Stimulated activated CD8-positive, alpha-beta memory T cell treated with anti-CD3 and anti-CD28 coated beads, Interleukin-4, amount 100 ng/mL, for 24 hours (primary cell): ENCODE results near the gene VRK2.
"Not testable (repeated sequence)": the region's sequence is repeated elsewhere in the genome, so short reads cannot be mapped to it uniquely, and the experiment has no call there.

ENCODE experiments used
- DNase-seq: peaks from one replicate; pipeline ENCODE4 v3.0.0-alpha.2; 2020; ENCODE audit warnings: low read depth

The VRK2 gene

DNA sequence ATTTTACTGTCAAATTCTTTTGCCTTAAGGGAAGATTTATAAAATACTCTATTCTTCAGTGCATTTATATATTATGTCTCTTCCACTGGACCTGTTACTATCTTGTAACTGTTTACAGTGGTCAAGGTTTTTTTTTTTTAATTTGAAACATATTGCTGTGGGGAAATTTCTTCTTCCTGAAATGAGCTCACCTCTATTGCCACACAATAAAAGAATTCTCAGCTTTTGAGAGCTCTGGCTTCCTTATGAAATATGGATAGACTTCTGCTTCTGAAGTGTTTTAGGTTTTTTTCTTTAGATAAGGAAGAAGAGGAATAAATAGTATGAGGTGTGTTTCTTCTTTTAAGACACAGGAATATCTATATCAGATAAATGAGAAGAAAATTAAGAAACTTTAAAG is 7.7 kb downstream of the VRK2 start:
- DNase-seq, result no peak

DNA sequence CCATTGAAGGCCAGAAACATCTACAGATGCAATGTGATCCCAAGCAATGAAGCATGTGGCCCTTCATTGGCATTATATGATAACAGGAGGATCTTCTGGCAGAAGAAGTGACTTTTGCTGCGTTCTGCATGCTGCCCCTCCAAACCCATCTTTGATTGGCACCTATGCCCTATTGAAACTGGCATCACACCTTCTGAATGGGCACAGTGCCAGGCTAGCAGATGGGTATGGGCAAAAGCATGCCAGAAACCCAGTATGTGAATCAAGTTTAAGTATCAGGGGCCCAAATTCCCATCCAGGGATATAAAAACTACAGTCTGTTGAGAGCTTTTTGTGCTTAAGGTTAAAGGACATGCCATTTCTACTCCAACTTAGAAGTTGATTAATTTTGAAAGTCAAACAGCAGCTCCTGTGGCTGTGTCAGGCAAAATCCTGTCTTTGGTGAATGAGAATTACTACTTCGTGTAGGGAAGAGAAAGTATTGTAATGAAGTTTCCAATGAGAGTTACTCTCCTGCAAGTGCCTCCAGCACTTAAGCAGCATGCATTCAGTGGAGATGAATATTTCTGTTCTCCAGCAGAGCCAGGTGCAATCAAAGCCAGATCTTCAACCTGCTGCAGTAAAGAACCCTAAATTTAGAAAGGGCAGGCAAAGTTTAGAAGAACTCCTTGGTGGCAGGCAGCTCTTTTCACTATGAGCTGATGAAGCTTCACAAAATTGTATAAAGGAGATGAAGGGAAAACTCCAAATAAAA is 8.6 kb downstream of the VRK2 start:
- DNase-seq, result no peak

DNA sequence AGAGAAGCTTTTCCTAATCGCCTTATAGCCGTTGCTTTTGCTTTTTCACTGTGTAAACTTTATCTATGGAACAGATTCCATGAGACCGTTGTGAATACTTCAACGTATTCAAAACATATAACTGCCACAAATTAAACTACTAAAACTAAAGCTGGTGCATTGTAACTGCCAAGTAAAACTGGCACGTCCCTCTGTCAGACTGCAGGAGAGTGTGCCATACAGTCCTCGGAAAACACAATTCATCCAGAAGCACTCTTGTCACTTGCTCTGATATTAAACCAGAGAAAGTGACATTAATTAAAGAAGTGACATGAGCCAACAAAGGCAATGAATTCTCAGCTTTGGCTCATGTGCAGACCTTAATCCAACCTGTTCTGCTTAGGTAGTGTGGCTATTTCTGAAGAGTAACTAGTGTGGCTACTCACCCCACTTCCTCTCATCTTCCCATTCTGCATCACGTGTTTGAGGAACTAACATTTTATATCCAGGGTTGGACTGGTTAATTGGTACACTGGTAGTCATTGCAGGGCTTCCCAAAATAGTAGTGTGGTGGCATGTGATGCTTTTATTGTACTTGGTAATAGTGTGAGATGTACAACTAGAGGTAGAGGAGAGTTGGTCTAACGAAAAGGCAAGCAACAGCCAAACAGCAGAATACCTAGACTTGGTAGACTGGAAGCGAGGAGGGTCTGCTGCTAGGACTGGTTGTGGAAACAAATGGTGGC is 9.7 kb downstream of the VRK2 start:
- no peak for DNase-seq

DNA sequence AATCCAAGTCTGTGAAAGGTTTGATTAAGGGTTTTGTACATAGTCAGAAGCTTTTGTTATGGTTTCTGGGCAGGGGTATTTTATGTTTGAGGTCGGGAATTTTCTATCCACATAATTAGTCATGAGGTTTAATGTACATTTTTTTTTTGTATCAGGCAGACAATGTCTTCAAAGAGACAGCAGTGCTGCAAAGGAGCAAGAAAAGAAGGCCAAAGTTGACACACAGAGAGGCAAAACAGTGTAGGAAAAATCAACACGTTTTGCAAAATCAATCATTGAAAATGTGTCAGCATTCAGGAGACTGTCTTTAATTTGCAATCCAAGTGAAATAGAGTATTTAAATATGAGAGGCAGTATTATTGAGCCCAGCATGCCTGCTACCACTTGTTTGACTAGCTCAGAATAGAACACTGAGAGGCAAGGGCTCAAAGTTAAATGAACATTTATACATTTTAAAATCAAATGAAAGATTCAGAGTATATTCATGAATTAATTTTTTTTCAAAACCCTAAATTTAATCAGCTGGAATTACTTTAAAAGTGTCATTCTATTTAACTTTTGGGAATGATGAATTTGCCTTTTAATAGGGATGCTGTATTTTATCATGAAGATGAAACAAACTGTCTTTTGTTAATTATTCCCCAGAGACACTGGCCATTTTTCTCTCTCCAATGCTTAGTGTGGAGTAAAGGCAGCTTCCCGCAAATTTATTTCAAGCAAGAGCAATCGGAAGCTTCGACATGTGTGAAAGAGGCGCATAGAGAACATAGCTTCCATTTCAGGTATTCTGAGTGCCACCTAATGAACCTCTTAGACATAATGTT is 11.3 kb downstream of the VRK2 start:
- no peak for DNase-seq

DNA sequence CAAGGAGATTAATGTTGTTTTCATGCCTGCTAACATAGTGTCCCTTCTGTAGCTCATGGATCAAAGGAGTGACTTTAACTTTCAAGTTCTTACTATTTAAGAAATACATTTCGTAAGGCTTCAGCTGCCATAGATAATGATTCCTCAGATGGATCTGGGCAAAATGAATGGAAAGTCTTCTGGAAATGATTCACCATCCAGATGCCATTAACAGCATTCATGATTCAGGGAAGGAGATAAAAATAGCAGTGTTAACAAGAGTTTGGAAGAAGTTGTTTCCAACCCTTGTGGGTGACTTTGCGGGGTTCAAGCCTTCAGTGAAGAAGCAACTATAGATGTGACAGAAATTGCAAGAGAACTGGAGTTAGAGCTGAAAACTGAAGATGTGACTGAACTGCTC is 17.0 kb downstream of the VRK2 start:
- DNase-seq, result no peak

DNA sequence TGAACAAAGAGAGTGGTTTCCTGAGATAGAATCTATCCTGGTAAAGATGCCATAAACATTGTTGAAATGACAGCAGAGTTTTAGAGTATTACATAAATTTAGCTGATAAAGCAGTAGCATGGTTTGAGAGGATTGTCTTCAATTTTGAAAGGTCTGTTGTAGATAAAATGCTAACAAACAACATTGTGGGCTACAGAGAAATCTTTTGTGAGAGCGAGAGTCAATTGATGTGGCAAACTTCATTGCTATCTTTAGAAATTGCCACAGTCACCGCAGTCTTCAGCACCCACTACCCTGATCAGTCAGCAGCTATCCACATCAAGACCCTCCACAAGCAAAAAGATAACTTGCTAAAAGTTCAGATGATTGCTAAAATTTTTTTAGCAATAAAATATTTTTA is 17.5 kb downstream of the VRK2 start:
- DNase-seq, result no peak

DNA sequence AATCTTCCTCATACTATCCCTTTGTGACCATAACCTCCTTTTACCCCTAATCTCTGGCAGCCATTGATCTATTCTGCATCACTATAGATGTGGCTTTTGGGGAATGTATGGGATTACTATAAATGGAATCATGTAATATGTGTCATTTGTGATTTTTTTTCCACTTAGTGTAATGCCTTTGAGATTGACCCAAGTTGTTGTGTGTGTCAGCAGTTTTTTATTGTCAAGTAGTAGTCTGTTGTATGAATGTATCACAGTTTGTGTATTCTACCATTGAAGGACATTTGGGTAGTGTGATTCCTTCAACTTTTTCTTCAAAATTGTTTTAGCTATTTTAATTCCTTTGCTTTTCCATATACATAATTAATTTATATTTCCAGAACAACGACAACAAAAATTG is 18.6 kb downstream of the VRK2 start:
- DNase-seq, result no peak

DNA sequence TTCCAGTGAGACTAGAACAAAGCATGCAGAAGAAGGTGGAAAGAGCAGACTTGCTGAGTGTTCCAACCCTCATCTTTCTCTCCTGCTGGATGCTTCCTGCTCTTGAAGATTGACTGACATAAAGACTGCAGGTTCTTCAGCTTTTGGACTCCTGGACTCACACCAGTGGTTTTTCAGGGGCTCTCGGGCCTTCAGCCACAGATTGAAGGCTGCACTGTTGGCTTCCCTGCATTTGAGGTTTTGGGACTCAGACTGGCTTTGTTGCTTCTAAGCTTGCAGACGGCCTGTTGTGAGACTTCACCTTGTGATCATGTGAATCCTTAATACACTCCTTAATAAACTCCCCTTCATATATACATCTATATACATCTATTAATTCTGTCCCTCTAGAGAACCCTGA is 20.4 kb downstream of the VRK2 start:
- no peak for DNase-seq

DNA sequence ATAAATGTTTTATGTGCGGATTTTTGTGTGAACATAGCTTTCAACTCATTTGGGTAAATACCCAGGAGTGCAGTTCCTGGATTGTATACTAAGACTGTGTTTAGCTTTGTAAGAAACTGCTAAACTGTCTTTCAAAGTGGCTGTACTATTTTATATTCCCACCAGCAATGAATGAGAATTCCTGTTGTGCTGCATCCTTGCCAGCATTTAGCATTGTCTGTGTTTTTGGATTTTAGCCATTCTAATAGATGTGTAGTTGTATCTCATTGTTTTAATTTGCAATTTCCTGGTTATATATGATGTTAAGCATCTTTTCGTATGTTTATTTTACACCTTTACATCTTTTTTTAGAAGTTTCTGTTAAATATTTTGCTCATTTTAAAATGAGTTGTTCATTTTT is 24.2 kb downstream of the VRK2 start:
- DNase-seq, result no peak

DNA sequence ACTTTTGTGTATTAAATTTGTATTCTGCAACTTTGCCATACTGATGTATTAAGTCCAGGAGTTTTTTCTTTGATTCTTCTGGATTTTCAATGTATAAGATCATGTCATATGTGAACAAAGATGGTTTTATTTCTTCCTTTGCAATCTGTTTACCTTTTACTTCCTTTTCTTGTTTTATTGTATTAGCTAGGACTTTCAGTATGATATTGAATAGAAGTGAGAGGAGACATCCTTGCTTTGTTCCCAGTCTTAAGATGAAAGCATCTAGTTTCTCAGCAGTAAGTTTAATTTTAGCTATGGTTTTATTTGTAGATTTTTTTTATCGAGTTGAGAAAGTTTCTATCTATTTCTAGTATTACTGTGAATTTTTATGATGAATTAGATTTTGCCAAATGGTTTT is 25.5 kb downstream of the VRK2 start:
- no peak for DNase-seq

DNA sequence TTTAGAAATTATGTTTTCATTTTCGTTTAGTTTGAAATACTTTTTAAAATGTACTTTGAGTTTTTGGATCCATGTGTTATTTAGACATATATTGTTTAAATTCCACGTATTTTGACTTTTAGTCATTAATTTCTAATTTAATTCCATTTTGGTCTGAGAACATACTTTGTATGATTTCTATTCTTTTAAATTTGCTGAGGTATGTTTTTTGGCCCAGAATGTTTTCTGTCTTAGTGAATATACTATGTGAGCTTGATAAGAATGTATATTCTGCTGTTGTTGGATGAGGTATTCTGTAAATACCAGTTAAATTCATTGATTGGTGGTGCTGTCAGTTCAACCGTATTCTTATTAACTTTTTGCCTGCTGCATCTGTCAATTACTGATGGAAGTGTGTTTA is 26.4 kb downstream of the VRK2 start:
- DNase-seq, result no peak

DNA sequence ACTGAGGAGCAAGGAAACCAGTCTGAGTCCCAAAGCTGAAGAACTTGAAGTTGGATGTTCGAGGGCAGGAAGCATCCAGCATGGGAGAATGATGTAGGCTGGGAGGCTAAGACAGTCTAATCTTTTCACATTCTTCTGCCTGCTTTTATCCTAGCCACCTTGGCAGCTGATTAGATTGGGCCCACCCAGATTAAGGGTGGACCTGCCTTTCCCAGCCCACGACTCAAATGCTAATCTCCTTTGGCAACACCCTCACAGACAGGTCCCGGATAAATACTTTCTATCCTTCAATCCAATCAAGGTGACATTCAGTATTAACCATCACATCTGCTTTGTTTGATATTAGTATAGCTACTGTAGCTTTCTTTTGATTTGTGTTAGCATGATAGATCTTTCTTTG is 27.1 kb downstream of the VRK2 start:
- no peak for DNase-seq

DNA sequence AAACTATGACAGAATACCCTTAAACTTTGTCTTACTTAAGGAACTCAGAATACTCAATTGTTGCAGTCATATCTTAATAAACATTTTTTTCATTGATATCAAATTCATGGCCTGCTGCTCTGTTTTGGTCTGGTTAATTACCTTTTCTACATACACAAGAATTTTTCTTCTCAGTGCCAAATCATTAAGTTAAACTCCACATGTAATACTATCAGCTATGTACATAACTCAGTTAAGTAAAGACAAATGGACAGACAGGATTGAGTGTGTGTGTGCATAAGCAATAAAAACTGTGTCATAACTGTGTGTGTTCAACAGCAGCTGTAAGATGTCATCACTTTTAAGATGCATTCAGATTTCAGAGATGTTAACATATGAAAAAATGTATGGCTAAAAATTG is 34.4 kb downstream of the VRK2 start:
- DNase-seq, result no peak

DNA sequence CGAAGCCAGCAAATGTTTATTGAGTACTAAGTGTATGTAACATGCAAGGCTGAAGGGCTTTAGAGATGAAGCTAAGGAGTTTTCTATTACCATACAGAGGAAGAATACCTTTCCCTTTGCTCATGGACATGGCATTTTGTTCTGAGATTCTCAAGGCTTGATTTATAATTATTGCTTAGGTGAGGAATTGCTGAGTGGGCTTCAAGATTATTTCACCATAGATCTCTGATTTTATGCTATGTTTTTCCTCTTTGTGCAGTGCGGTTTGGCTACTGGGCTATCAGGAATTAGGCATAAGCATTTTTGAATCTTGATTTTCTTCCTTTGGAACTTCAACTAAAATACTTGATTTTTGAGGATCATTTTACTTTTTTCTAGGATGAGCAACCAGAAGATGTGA is 42.5 kb downstream of the VRK2 start:
- DNase-seq, result no peak

DNA sequence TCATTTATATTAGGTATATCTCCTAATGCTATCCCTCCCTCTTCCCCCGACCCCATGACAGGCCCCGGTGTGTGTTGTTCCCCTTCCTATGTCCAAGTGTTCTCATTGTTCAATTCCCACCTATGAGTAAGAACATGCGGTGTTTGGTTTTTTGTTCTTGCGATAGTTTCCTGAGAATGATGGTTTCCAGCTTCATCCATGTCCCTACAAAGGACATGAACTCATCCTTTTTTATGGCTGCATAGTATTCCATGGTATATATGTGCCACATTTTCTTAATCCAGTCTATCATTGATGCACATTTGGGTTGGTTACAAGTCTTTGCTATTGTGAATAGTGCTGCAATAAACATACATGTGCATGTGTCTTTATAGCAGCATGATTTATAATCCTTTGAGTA is 46.2 kb downstream of the VRK2 start:
- DNase-seq, result not testable (repeated sequence)

DNA sequence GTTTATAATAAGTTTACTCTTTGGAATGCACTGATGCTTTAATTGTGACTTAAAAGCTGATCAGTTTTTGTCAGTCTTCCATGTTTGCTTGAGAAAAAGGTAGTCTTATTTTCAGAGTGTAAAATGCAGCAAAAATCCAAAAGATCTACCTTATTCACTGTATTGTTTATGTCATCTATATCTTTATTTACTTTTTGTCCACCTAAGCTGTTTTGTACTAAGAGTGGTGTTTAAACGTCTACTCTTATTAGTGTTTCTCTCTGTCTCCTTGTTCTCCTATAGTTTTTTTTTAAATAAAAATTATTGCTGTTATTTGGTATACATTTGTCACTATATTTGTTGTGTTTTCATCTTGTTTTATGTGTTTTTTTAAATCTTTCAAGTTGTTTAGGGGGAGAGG is 50.4 kb downstream of the VRK2 start:
- no peak for DNase-seq

DNA sequence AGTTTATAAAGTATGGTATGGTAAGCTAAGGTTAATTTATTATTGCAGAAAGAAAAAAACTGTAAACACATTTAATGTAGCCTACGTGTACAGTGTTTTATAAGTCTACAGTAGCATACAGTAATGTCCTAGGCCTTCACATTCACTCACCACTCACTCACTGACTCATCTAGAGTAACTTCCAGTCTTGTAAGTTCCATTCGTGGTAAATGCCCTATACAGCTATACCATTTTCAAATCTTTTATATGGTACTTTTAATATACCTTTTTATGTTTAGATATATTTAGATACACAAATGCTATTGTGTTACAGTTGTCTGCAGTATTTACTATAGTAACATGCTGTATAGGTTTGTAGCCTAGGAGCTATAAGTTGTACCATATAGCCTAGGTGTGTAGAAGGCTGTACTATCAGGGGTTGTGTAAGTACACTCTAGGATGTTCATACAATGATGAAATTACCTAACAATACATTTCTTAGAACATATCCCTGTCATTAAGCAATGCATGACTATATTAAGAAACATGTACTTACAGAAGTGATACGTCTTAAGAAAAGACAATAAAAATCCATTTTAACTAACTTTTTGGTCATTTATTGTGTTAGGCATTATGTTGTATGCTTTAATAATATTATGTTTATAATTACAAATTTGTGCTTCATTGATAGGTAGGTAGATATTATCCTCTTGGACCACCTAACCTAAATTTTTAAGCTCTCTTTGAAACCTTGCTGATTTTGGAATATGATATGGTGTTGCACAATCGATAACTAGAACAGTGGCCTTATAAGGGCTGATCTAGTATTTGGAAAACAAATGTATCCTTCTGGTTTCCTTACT is 51.9 kb downstream of the VRK2 start:
- DNase-seq, result no peak

DNA sequence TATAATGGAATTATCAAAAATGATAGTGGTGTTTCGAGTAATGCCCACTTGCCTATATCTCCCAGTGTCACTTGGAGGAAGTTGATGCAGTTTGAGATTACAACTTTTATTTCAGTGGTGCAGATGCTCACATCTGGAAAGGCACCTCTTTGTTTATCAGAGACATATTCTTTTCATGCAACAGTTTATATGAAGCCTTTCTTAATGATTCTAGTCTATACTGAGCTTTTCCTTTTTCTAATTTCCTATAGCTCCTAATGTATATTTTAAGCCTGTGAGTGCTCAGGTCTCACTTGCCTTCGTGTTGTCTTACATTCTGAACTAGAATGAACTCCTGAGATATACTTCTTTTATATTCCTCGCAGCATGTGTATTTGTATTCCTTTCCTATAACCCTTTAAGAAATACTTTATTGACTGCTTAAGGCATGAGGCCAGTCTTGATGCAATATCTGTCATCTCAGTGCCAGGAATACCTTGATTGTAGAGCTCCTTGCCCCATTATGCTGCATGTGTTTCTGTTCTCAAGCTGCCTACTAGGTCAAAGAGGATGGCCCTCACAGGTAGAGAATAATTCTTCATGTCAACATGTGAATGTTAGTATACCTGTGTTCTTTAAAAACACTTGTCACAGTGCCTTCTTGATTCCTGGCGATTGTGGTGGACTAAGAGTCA is 52.6 kb downstream of the VRK2 start:
- no peak for DNase-seq

DNA sequence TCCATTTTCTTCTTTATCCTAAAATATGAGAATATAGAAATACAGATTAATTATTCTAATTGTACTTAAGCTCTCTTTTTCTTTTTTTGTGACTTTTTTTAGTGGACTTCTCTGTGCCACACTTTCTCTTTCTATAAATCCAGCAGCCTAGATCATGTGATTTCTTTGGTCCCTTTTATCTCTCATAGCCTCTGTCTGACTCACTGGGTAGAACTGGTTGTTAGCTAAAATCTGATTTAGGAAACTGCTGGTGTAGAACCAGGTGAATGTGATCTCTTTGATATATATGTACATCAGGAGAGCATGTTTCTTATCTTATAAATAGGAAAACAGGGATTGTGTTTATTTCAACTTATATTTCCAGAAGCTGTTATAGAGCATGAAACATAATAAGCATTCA is 54.9 kb downstream of the VRK2 start:
- DNase-seq, result no peak

DNA sequence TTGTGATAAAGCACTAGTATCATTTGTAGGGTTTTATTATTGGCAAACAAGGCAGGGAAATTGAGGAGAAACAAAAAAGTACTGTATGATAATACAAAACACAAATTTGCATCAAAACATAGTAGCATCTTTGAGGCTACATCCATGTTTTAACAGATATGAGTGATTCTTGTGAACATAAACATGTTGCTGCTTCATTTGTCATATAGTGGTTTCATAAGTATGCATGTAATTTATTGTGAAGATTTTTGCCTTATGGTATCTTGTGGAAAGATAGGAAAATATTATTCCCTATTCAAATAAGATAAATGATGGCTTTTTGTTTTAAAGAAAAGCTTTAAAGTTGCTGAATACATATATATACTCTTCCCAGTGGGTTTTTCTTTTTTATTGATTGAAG is 60.3 kb downstream of the VRK2 start:
- no peak for DNase-seq
